ENCODE results near the gene RPS28. TPM values are rescaled to one million over a fixed set of nuclear protein-coding genes. Genes with fewer than 3 reads are reported as not detected.

The RPS28 gene
- total RNA-seq, 4 donors from 2014 or later = 275 to 526 (median 413) TPM

GRCh38 chr19:8323781-8324185 is 2.5 kb downstream of the RPS28 start:
- no peak for DNase-seq
- Histone ChIP-seq H3K4me1 (peaks cover 20 to 29% (median 24%) of the 10 kb centered on the region in 4 donors), H3K27ac (no peak overlapping the region), H3K4me3 (no peak overlapping the region), H3K36me3 (no peaks in the 10 kb centered on the region), H3K9me3 (no peaks in the 10 kb centered on the region), H3K27me3 (peaks cover 7% of the 10 kb centered on the region)
- in situ Hi-C loops (cut with MboI; ENCODE audit: low pct_ligation_motif_present in 1 of 4, low pct_unique_long_range_greater_than_20kb in 1 of 4, low sequenced_read_pairs in 3 of 4) (loop anchor here in 1 of 4 donors (5.0 kb wide), 1 partner anchor 56 kb away; no protein-coding TSS in a partner anchor), intact Hi-C loops (cut with DNase I; ENCODE audit: low total_unique reads) (no loop called here)
- 73% methylated on average over 1 of the region's 1 CpG; no CpG with 5 or more reads in 1 of the 2 donors for WGBS, 2 donors (ENCODE audit: low coverage in 1 of 2)
- TF ChIP-seq POLR2A (IDR thresholded peaks at IDR 0.05) (no peak), POLR2AphosphoS5 (IDR thresholded peaks at IDR 0.05) (no peak), EP300 (IDR thresholded peaks at IDR 0.05; ENCODE audit: low read depth) (no peak), CTCF (IDR thresholded peaks at IDR 0.05) (no peak)

GRCh38 chr19:8324186-8325050 is 3.1 kb downstream of the RPS28 start:
- H3K36me3 ChIP-seq = no peaks in the 10 kb centered on the region
- DNase-seq = no peak
- peak in 1 of 3 donors; percentile 27 for TF ChIP-seq POLR2AphosphoS5 (IDR thresholded peaks at IDR 0.05)
- TF ChIP-seq EP300 (IDR thresholded peaks at IDR 0.05; ENCODE audit: low read depth) = no peak
- intact Hi-C loops (cut with DNase I; ENCODE audit: low total_unique reads) (no loop called here), in situ Hi-C loops (cut with MboI; ENCODE audit: low pct_ligation_motif_present in 1 of 4, low pct_unique_long_range_greater_than_20kb in 1 of 4, low sequenced_read_pairs in 3 of 4) (loop anchor here in 1 of 4 donors (5.0 kb wide), 1 partner anchor 57 kb away; no protein-coding TSS in a partner anchor)
- 78% methylated on average over 17 of the region's 17 CpGs; no CpG with 5 or more reads in 1 of the 2 donors for WGBS, 2 donors (ENCODE audit: low coverage in 1 of 2)
- no peak overlapping the region for H3K27ac ChIP-seq
- H3K4me3 ChIP-seq = no peak overlapping the region
- H3K27me3 ChIP-seq = peaks cover 7% of the 10 kb centered on the region
- peaks cover 20 to 29% (median 24%) of the 10 kb centered on the region in 4 donors for H3K4me1 ChIP-seq
- no peaks in the 10 kb centered on the region for H3K9me3 ChIP-seq

- no peak overlapping the region for H3K27ac ChIP-seq
- peaks cover 7% of the 10 kb centered on the region for H3K27me3 ChIP-seq
- H3K4me1 ChIP-seq = peaks cover 11 to 19% (median 14%) of the 10 kb centered on the region in 4 donors
- in situ Hi-C loops (cut with MboI; ENCODE audit: low pct_ligation_motif_present in 1 of 4, low pct_unique_long_range_greater_than_20kb in 1 of 4, low sequenced_read_pairs in 3 of 4) (no loop called here), intact Hi-C loops (cut with DNase I; ENCODE audit: low total_unique reads) (no loop called here)
- H3K4me3 ChIP-seq = no peak overlapping the region
- TF ChIP-seq EP300 (IDR thresholded peaks at IDR 0.05; ENCODE audit: low read depth) (no peak), POLR2AphosphoS5 (IDR thresholded peaks at IDR 0.05) (no peak)
- H3K36me3 ChIP-seq = no peaks in the 10 kb centered on the region
- WGBS, 2 donors (ENCODE audit: low coverage in 1 of 2) = 62 to 78% methylated on average over 3 of the region's 3 CpGs
- no peak for DNase-seq
- no peaks in the 10 kb centered on the region for H3K9me3 ChIP-seq
These were observed 4.2 kb downstream of the RPS28 start for GRCh38 chr19:8325454-8325853.

GRCh38 chr19:8329996-8330395 is 8.7 kb downstream of the RPS28 start:
- 65 to 73% methylated on average over 2 to 3 of the region's 3 CpGs for WGBS, 2 donors (ENCODE audit: low coverage in 1 of 2)
- intact Hi-C loops (cut with DNase I; ENCODE audit: low total_unique reads) = no loop called here

More at GRCh38 chr19:8329996-8330395, 8.7 kb downstream of the RPS28 start:
- H3K4me3 ChIP-seq = no peak overlapping the region
- no peaks in the 10 kb centered on the region for H3K9me3 ChIP-seq
- DNase-seq = no peak
- H3K36me3 ChIP-seq = no peaks in the 10 kb centered on the region
- TF ChIP-seq POLR2A (IDR thresholded peaks at IDR 0.05) (no peak), CTCF (IDR thresholded peaks at IDR 0.05) (no peak), POLR2AphosphoS5 (IDR thresholded peaks at IDR 0.05) (no peak), EP300 (IDR thresholded peaks at IDR 0.05; ENCODE audit: low read depth) (no peak)
- in situ Hi-C loops (cut with MboI; ENCODE audit: low pct_ligation_motif_present in 1 of 4, low pct_unique_long_range_greater_than_20kb in 1 of 4, low sequenced_read_pairs in 3 of 4) = no loop called here
- H3K27ac ChIP-seq = no peak overlapping the region
- H3K4me1 ChIP-seq = peaks cover 4 to 19% (median 14%) of the 10 kb centered on the region in 4 donors
- peaks cover 47% of the 10 kb centered on the region for H3K27me3 ChIP-seq

Data from transverse colon (tissue), 4 donors.